ENCODE measurements around the gene PI4K2B. TPM values are rescaled to one million over a fixed set of nuclear protein-coding genes. Genes with fewer than 3 reads are reported as not detected.
A peak's percentile ranks its signal among the peaks of the same experiment; 100 is the strongest.
"Not testable (repeated sequence)": the region's sequence is repeated elsewhere in the genome, so short reads cannot be mapped to it uniquely, and the experiment has no call there.

The PI4K2B gene
- total and polyA plus RNA-seq, 3 experiments from 2014 or later: 9.7 to 38.9 (median 38.1) TPM

DNA sequence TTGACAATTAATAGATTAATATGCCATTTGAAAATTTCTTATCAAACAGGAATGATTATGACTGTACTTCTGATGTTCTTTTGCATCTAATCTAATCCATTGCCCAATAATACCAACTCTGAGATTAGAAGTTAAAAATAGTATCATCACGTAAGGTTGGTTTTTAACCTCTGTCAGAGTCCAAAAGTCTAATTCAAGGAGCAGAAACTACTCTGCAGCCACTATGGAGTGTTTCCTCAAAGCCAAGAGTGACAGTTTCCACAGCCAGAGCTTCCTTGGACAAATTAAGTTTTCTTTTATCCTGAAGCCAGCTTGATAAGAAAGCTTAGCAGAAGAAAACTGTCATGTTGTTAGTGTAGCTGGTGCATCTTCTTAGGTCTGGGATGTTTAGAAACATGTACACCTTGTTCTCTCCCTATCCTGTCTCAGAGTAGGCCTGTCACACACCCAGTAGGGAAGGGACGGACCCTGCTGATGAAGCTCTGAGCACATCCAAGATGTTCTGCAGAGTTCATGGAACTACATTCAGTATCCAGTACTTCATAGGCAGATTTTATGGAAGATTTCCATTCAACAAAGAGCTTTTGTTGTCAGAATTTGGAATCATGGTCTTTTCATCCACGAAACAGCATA lies 20.4 kb upstream of the PI4K2B start:
- peaks cover 15 to 32% (median 24%) of the 10 kb centered on the region in 5 donors for H3K9me3 Mint-ChIP-seq
- peaks cover 2 to 48% (median 3%) of the 10 kb centered on the region in 3 donors for H3K36me3 Mint-ChIP-seq
- Histone ChIP-seq H3K4me1 (ENCODE audit: insufficient read depth, low read length) (no peaks in the 10 kb centered on the region), H3K9me3 (ENCODE audit: low read length) (no peaks in the 10 kb centered on the region), H3K27me3 (ENCODE audit: insufficient read depth, low read length, poor library complexity, severe bottlenecking) (no peaks in the 10 kb centered on the region), H3K36me3 (ENCODE audit: insufficient read depth, low read length) (no peaks in the 10 kb centered on the region), H3K4me3 (ENCODE audit: low read length) (no peak overlapping the region), H3K27ac (ENCODE audit: low read depth, low read length) (no peak overlapping the region)
- CTCF ChIA-PET: no interaction called here
- H3K4me1 Mint-ChIP-seq: no peaks in the 10 kb centered on the region
- peaks cover 0 to 5% of the 10 kb centered on the region in 2 donors for H3K27me3 Mint-ChIP-seq
- H3K27ac Mint-ChIP-seq: no peak overlapping the region
- no peak overlapping the region for H3K4me3 Mint-ChIP-seq
- POLR2A ChIA-PET: no interaction called here
- no peak for DNase-seq

GRCh38 chr4:25214750-25215149 lies 19.1 kb upstream of the PI4K2B start:
- POLR2A ChIA-PET; H3K4me3 ChIP-seq (ENCODE audit: low read length); H3K4me1 ChIP-seq (ENCODE audit: insufficient read depth, low read length); H3K36me3 ChIP-seq (ENCODE audit: insufficient read depth, low read length); H3K27ac Mint-ChIP-seq; H3K4me1 Mint-ChIP-seq; H3K4me3 Mint-ChIP-seq; H3K27me3 ChIP-seq (ENCODE audit: insufficient read depth, low read length, poor library complexity, severe bottlenecking); H3K9me3 ChIP-seq (ENCODE audit: low read length); CTCF ChIA-PET; H3K27me3 Mint-ChIP-seq; H3K27ac ChIP-seq (ENCODE audit: low read depth, low read length); DNase-seq: not testable (repeated sequence)
- Mint-ChIP-seq H3K9me3 (peaks cover 17 to 42% (median 30%) of the 10 kb centered on the region in 5 donors), H3K36me3 (peaks cover 5 to 57% (median 9%) of the 10 kb centered on the region in 3 donors)

GRCh38 chr4:25215511-25215910 lies 18.3 kb upstream of the PI4K2B start:
- Histone ChIP-seq H3K9me3 (ENCODE audit: low read length) (no peaks in the 10 kb centered on the region), H3K27me3 (ENCODE audit: insufficient read depth, low read length, poor library complexity, severe bottlenecking) (no peaks in the 10 kb centered on the region), H3K4me1 (ENCODE audit: insufficient read depth, low read length) (no peaks in the 10 kb centered on the region), H3K27ac (ENCODE audit: low read depth, low read length) (no peak overlapping the region), H3K4me3 (ENCODE audit: low read length) (no peak overlapping the region), H3K36me3 (ENCODE audit: insufficient read depth, low read length) (no peaks in the 10 kb centered on the region)
- no peak overlapping the region for H3K4me3 Mint-ChIP-seq
- H3K36me3 Mint-ChIP-seq: peaks cover 10 to 65% (median 17%) of the 10 kb centered on the region in 3 donors
- POLR2A ChIA-PET: no interaction called here
- DNase-seq: no peak
- H3K4me1 Mint-ChIP-seq: no peaks in the 10 kb centered on the region
- no peak overlapping the region for H3K27ac Mint-ChIP-seq
- peaks cover 0 to 2% of the 10 kb centered on the region in 2 donors for H3K27me3 Mint-ChIP-seq
- CTCF ChIA-PET: no interaction called here
- peaks cover 21 to 48% (median 34%) of the 10 kb centered on the region in 5 donors for H3K9me3 Mint-ChIP-seq

- Histone ChIP-seq H3K4me1 (ENCODE audit: insufficient read depth, low read length) (no peaks in the 10 kb centered on the region), H3K9me3 (ENCODE audit: low read length) (peaks cover 29% of the 10 kb centered on the region), H3K27me3 (ENCODE audit: insufficient read depth, low read length, poor library complexity, severe bottlenecking) (no peaks in the 10 kb centered on the region), H3K27ac (ENCODE audit: low read depth, low read length) (no peak overlapping the region), H3K36me3 (ENCODE audit: insufficient read depth, low read length) (no peaks in the 10 kb centered on the region), H3K4me3 (ENCODE audit: low read length) (no peak overlapping the region)
- POLR2A ChIA-PET: no interaction called here
- Mint-ChIP-seq H3K27me3 (peaks cover 0 to 2% of the 10 kb centered on the region in 2 donors), H3K36me3 (peaks cover 21 to 72% (median 47%) of the 10 kb centered on the region in 3 donors), H3K9me3 (peaks cover 41 to 77% (median 67%) of the 10 kb centered on the region in 5 donors), H3K4me3 (no peak overlapping the region), H3K4me1 (no peaks in the 10 kb centered on the region), H3K27ac (no peak overlapping the region)
- CTCF ChIA-PET: no interaction called here
- DNase-seq: no peak
These were observed 12.5 kb upstream of the PI4K2B start for GRCh38 chr4:25221377-25221776.

- Histone ChIP-seq H3K36me3 (ENCODE audit: insufficient read depth, low read length) (no peaks in the 10 kb centered on the region), H3K9me3 (ENCODE audit: low read length) (peaks cover 29% of the 10 kb centered on the region), H3K27me3 (ENCODE audit: insufficient read depth, low read length, poor library complexity, severe bottlenecking) (no peaks in the 10 kb centered on the region), H3K4me3 (ENCODE audit: low read length) (no peak overlapping the region), H3K27ac (ENCODE audit: low read depth, low read length) (no peak overlapping the region), H3K4me1 (ENCODE audit: insufficient read depth, low read length) (no peaks in the 10 kb centered on the region)
- no peaks in the 10 kb centered on the region for H3K4me1 Mint-ChIP-seq
- H3K4me3 Mint-ChIP-seq: no peak overlapping the region
- ChIA-PET POLR2A (interaction anchor here (0.7 kb wide), 1 partner anchor 796 kb away, joined by 5 read pairs; no protein-coding TSS in a partner anchor), CTCF (no interaction called here)
- peak overlapping the region in 1 of 8 donors; percentile 33 for H3K27ac Mint-ChIP-seq
- H3K9me3 Mint-ChIP-seq: peaks cover 54 to 81% (median 70%) of the 10 kb centered on the region in 5 donors
- peaks cover 26 to 80% (median 55%) of the 10 kb centered on the region in 3 donors for H3K36me3 Mint-ChIP-seq
- peak in 1 of 5 donors; percentile 17 for DNase-seq
- peaks cover 0 to 2% of the 10 kb centered on the region in 2 donors for H3K27me3 Mint-ChIP-seq
These were observed 9.9 kb upstream of the PI4K2B start for GRCh38 chr4:25223802-25224375.

- peak overlapping the region in 1 of 8 donors; percentile 13 for H3K27ac Mint-ChIP-seq
- no peaks in the 10 kb centered on the region for H3K27me3 ChIP-seq (ENCODE audit: insufficient read depth, low read length, poor library complexity, severe bottlenecking)
- H3K4me1 Mint-ChIP-seq: peaks cover 13 to 20% (median 16%) of the 10 kb centered on the region in 3 donors
- no peaks in the 10 kb centered on the region for H3K36me3 ChIP-seq (ENCODE audit: insufficient read depth, low read length)
- ChIA-PET POLR2A (no interaction called here), CTCF (interaction anchor here (2.8 kb wide), 1 partner anchor 83 kb away, joined by 10 read pairs; the partner anchor contains the start of gene ZCCHC4)
- H3K27ac ChIP-seq (ENCODE audit: low read depth, low read length): no peak overlapping the region
- H3K9me3 ChIP-seq (ENCODE audit: low read length): peaks cover 9% of the 10 kb centered on the region
- no peak overlapping the region for H3K4me3 ChIP-seq (ENCODE audit: low read length)
- peaks cover 8% of the 10 kb centered on the region for H3K4me1 ChIP-seq (ENCODE audit: insufficient read depth, low read length)
- peaks cover 26 to 29% (median 28%) of the 10 kb centered on the region in 5 donors for H3K9me3 Mint-ChIP-seq
- no peak for DNase-seq
- H3K27me3 Mint-ChIP-seq: no peaks in the 10 kb centered on the region
- H3K36me3 Mint-ChIP-seq: peaks cover 19 to 55% (median 29%) of the 10 kb centered on the region in 3 donors
- H3K4me3 Mint-ChIP-seq: no peak overlapping the region
These were observed 4.0 kb upstream of the PI4K2B start for GRCh38 chr4:25229804-25230203.

DNA sequence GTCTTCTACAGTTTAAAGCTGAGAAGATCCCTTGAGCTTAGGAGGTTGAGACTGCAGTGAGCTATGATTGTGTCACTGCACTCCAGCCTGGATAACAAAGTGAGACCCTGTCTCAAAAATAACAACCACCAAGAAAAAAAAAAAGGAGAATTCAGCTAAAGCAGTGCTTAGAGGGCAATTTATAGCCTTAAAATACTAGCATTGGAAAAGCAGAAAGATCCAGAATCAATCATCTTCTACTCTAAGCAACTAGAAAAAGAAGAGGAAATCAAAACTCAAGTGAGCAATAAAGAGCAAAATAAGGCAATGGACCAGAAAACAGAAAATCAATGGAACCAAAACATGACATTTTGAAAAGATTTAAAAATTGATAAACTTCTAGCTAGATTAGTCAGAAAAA lies 639 bp upstream of the PI4K2B start:
- ChIA-PET CTCF (interaction anchor here (1.4 to 4.4 kb wide), 4 partner anchors 38 to 79 kb away, joined by 3 to 52 read pairs (median 16); partner anchors contain the start of genes SEPSECS and ZCCHC4), POLR2A (interaction anchor here (1.9 to 3.8 kb wide), 3 partner anchors 73 to 143 kb away, joined by 5 to 35 read pairs (median 24); partner anchors contain the start of genes ANAPC4, SEPSECS and ZCCHC4)
- DNase-seq: no peak
- Histone ChIP-seq H3K4me3 (ENCODE audit: low read length) (peak overlapping the region; percentile 51), H3K9me3 (ENCODE audit: low read length) (no peaks in the 10 kb centered on the region), H3K36me3 (ENCODE audit: insufficient read depth, low read length) (no peaks in the 10 kb centered on the region), H3K27me3 (ENCODE audit: insufficient read depth, low read length, poor library complexity, severe bottlenecking) (no peaks in the 10 kb centered on the region), H3K27ac (ENCODE audit: low read depth, low read length) (no peak overlapping the region), H3K4me1 (ENCODE audit: insufficient read depth, low read length) (peaks cover 24% of the 10 kb centered on the region)
- H3K9me3 Mint-ChIP-seq: peaks cover 2 to 14% (median 7%) of the 10 kb centered on the region in 5 donors
- H3K4me1 Mint-ChIP-seq: peaks cover 34 to 46% (median 45%) of the 10 kb centered on the region in 3 donors
- peak overlapping the region; percentile 44 to 91 (median 90) for H3K27ac Mint-ChIP-seq
- H3K4me3 Mint-ChIP-seq: peak overlapping the region; percentile 84 to 97 (median 89)
- H3K27me3 Mint-ChIP-seq: no peaks in the 10 kb centered on the region
- peaks cover 12 to 30% (median 20%) of the 10 kb centered on the region in 3 donors for H3K36me3 Mint-ChIP-seq

Data from CD8-positive, alpha-beta memory T cell (primary cell).